Hypothalamus (tissue), 51 donors: Measurements from ENCODE around the gene VPS33A.
"Not testable (repeated sequence)": the region's sequence is repeated elsewhere in the genome, so short reads cannot be mapped to it uniquely, and the experiment has no call there.

Experiments used
- DNase-seq, 51 donors: peaks; one replicate each; lab custom pipeline; 2025; lab: John Stamatoyannopoulos, UW

Gene VPS33A

GRCh38 chr12:122258939-122259338 is 7.4 kb downstream of the VPS33A start:
- not testable (repeated sequence) for DNase-seq

GRCh38 chr12:122258462-122258861 is 7.8 kb downstream of the VPS33A start:
- not testable (repeated sequence) for DNase-seq

GRCh38 chr12:122250536-122250935 is 15.8 kb downstream of the VPS33A start:
- DNase-seq: no peak

GRCh38 chr12:122250047-122250446 is 16.2 kb downstream of the VPS33A start:
- DNase-seq: no peak

DNA sequence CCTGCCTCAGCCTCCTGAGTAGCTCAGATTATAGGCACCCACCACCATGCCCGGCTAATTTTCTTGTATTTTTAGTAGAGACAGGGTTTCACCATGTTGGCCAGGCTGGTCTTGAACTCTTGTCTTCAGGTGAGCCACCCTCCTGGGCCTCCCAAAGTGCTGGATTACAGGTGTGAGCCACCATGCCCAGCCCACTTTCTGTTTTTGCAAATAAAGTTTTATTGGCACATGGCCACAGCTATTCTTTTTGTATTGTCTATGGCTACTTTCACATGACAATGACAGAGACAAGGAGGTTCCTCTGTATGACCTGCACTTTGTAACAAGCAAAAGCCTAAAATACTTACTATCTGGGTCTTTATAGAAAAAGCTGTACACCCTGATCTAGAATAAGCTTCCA is 20.7 kb downstream of the VPS33A start:
- DNase-seq: no peak

- DNase-seq: no peak
Observed at GRCh38 chr12:122244565-122245371, 21.5 kb downstream of the VPS33A start.

- DNase-seq: no peak
Observed at GRCh38 chr12:122243965-122244364, 22.3 kb downstream of the VPS33A start.

DNA sequence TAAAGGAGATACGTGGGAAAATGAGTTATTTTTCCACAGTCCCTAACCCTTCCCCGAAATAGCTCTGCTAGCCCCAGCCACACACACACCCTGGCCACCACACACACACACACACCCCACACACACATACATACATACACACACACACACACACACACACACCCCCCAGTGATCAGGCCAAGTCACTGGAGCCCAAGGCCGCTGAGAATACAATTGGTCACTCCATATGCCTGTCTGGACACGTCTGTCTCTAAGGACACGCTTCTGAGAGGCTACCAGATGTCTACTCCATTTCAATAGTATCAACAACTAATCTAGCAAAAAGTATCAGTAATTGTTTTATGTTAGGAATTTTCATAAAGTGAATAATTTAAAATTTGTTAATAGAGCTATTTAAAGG is 27.4 kb downstream of the VPS33A start:
- DNase-seq: no peak

DNA sequence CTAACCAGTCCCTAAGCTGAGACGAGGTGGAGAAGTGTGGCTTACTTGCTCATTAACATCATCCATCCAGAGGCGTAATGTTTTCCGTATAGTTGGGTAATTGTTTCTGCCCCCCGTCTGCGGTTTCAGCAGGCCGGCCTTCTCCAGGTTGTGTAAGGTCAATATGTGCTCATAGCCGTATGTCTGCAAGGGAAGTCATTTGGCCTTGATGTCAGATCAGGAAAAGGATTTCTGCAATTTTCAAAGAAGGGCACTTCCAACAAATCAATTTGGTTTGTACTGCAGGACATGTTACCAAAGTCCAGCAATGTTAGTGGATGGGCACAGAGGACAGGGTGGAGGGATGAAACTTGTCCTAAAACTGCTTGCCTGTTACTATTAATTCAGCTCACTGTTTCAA is 30.6 kb downstream of the VPS33A start:
- no peak for DNase-seq

- DNase-seq: no peak
Observed at GRCh38 chr12:122232691-122233090, 33.6 kb downstream of the VPS33A start.

GRCh38 chr12:122230798-122231197 is 35.5 kb downstream of the VPS33A start:
- no peak for DNase-seq

- DNase-seq: no peak
Observed at GRCh38 chr12:122228092-122228491, 38.2 kb downstream of the VPS33A start.

DNA sequence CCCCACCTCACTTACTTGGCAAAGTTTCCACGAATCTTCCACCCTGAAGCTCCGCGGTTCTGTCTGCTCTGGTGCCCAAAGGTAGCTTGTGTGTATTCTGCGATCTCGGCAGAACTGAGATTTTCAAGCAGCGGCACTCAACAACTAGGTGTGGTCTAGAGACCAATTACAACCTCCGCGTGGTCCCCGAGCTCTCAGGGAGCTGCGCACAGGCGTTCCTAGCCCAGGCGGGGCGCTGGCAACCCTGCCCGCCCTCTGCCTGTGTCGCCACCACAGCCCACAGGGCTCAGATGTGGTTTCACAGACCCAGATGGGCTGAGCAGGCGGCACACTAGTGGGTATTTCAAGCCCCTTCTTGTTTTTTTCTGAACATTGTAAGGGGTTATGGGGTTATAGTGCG is 39.0 kb downstream of the VPS33A start:
- DNase-seq: no peak

GRCh38 chr12:122226366-122227125 is 39.7 kb downstream of the VPS33A start:
- DNase-seq: no peak

DNA sequence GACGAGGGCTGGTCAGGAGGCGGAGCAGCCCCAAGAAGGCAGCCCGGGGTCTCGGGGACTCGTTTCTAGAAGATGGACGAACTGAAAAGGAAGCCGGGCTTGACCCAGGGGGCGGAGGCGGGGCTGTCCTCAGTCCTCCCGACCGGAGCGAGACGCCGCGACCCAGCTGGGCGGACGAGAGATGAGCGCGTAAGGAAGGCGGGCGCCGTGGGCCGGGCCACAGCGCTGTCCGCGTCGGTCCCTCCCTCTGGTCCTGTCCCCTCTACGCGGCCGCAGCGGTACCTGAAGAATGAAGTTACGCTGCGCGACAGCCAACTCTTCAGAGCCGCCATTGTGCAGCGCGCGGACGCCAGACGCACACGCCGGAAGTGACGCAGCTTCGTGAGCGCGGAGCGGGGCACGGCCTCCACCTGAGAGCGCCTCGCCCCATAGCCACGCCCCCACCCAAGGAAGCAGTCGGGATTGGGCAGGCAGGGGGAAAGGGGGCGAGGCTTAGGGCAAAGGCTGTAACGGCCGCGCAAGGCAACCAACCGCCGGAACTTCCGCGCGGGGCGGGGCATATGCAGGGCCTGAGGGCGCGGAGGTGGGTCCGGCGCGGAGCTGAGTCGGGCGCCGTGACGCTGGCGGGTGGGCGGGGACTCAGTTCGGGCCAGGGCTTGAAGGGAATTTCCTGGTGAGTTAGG is 40.5 kb downstream of the VPS33A start, which contains the start of gene DIABLO:
TSS of gene DIABLO (minus strand) at position 370 of the 683 bp plus-strand sequence. CDS start at position 332, 38 bp downstream.
- peak; percentile 65 to 100 (median 100) for DNase-seq

- DNase-seq: no peak
Observed at GRCh38 chr12:122216445-122216844, 49.8 kb downstream of the VPS33A start.

DNA sequence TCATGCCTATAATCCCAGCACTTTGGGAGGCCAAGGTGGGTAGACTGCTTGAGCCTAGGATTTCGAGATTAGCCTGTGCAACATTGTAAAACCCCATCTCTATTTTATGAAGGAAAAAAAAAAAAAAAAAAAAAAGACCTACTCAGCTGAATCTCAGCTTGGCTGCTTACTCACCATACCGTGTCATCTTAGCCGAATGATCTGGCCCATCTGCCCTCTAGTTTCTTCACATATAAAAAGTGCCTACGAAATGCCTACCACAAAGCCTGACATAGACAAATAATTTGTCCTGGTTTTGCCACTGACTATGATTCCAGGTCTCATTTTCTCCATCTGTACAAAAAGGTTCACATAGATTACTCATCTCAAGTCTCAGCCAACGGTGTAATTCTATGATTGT is 50.5 kb downstream of the VPS33A start:
- no peak for DNase-seq

GRCh38 chr12:122208073-122208820 is 58.0 kb downstream of the VPS33A start:
- DNase-seq: no peak

GRCh38 chr12:122207391-122207790 is 58.9 kb downstream of the VPS33A start:
- DNase-seq: no peak

DNA sequence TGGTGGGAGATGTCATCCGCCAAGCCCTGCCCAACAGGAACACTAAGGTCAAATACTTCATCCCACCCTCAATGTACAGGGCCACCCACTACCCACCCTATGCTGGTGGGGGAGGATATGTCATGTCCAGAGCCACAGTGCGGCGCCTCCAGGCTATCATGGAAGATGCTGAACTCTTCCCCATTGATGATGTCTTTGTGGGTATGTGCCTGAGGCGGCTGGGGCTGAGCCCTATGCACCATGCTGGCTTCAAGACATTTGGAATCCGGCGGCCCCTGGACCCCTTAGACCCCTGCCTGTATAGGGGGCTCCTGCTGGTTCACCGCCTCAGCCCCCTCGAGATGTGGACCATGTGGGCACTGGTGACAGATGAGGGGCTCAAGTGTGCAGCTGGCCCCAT is 59.3 kb downstream of the VPS33A start:
- no peak for DNase-seq
